ENCODE results near the gene CTNNA2.
A peak's percentile ranks its signal among the peaks of the same experiment; 100 is the strongest.

Gene CTNNA2

DNA sequence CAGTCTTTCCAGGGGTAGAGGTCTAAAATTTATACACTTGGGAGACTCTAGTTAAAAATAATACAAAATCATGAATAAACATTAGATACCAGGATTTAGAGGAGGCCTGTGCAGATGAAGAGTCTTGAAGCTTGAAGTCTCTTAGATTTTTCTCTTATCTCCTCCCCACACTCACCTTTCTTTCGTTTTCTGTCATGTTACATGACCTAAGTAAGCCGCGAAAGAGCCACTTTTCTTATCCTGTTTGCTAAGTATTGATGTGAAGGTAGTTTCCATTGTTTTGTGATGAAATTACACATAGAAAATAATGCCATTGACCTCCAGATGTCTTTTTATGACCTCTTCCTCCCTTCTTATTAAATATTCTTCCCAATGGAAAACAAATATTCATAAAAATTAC lies 423.9 kb downstream of the CTNNA2 start:
- peaks cover 13% of the 10 kb centered on the region for H3K4me1 Mint-ChIP-seq
- H3K9me3 Mint-ChIP-seq, result no peaks in the 10 kb centered on the region
- H3K36me3 Mint-ChIP-seq (ENCODE audit: low read depth), result no peaks in the 10 kb centered on the region
- no peak overlapping the region for H3K27ac Mint-ChIP-seq
- TF ChIP-seq, protein P1, sequence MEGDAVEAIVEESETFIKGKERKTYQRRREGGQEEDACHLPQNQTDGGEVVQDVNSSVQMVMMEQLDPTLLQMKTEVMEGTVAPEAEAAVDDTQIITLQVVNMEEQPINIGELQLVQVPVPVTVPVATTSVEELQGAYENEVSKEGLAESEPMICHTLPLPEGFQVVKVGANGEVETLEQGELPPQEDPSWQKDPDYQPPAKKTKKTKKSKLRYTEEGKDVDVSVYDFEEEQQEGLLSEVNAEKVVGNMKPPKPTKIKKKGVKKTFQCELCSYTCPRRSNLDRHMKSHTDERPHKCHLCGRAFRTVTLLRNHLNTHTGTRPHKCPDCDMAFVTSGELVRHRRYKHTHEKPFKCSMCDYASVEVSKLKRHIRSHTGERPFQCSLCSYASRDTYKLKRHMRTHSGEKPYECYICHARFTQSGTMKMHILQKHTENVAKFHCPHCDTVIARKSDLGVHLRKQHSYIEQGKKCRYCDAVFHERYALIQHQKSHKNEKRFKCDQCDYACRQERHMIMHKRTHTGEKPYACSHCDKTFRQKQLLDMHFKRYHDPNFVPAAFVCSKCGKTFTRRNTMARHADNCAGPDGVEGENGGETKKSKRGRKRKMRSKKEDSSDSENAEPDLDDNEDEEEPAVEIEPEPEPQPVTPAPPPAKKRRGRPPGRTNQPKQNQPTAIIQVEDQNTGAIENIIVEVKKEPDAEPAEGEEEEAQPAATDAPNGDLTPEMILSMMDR (IDR thresholded peaks at IDR 0.05; ENCODE audit: unreplicated experiment in 3 of 3), result peak in 1 of 3 experiments; percentile 2
- H3K4me3 Mint-ChIP-seq, result peak overlapping the region in 1 of 3 experiments; percentile 78
- H3K27me3 Mint-ChIP-seq (ENCODE audit: low read depth), result peaks cover 9% of the 10 kb centered on the region

GRCh38 chr2:79938648-79939047 lies 425.8 kb downstream of the CTNNA2 start:
- Mint-ChIP-seq H3K27me3 (ENCODE audit: low read depth) (peaks cover 9% of the 10 kb centered on the region), H3K4me3 (no peak overlapping the region), H3K27ac (no peak overlapping the region), H3K9me3 (no peaks in the 10 kb centered on the region), H3K36me3 (ENCODE audit: low read depth) (no peaks in the 10 kb centered on the region), H3K4me1 (peaks cover 13% of the 10 kb centered on the region)
- TF ChIP-seq, protein P1 (IDR thresholded peaks at IDR 0.05; ENCODE audit: unreplicated experiment in 3 of 3), result no peak

GRCh38 chr2:79940364-79940763 lies 427.5 kb downstream of the CTNNA2 start:
- H3K27ac Mint-ChIP-seq, result no peak overlapping the region
- TF ChIP-seq, protein P1 (IDR thresholded peaks at IDR 0.05; ENCODE audit: unreplicated experiment in 3 of 3), result no peak
- peaks cover 12% of the 10 kb centered on the region for H3K4me1 Mint-ChIP-seq
- H3K9me3 Mint-ChIP-seq, result no peaks in the 10 kb centered on the region
- H3K4me3 Mint-ChIP-seq, result no peak overlapping the region
- H3K27me3 Mint-ChIP-seq (ENCODE audit: low read depth), result peaks cover 4% of the 10 kb centered on the region
- no peaks in the 10 kb centered on the region for H3K36me3 Mint-ChIP-seq (ENCODE audit: low read depth)

DNA sequence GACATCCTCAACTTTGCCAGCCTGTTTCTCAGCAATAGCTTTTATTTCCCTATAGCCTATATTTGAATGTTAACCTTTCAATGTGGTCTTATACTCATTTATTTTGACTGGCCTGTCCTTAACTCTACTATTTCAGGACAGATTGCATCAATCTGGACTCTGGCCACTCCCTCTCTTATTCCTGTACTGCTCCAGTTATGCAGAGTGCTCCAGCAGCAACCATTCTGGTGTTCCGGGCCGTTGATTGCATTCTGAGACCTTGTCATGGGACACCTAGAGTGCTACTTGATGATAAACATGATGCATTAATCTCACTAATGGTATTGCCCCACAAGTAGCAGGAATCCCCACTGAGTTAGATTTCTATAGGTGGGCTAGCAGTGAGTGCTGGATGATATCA lies 428.3 kb downstream of the CTNNA2 start:
- peaks cover 3% of the 10 kb centered on the region for H3K27me3 Mint-ChIP-seq (ENCODE audit: low read depth)
- no peak overlapping the region for H3K27ac Mint-ChIP-seq
- peaks cover 4% of the 10 kb centered on the region for H3K4me1 Mint-ChIP-seq
- TF ChIP-seq, protein P1 (IDR thresholded peaks at IDR 0.05; ENCODE audit: unreplicated experiment in 3 of 3), result no peak
- no peak overlapping the region for H3K4me3 Mint-ChIP-seq
- H3K36me3 Mint-ChIP-seq (ENCODE audit: low read depth), result no peaks in the 10 kb centered on the region
- H3K9me3 Mint-ChIP-seq, result no peaks in the 10 kb centered on the region

- no peaks in the 10 kb centered on the region for H3K36me3 Mint-ChIP-seq (ENCODE audit: low read depth)
- no peaks in the 10 kb centered on the region for H3K4me1 Mint-ChIP-seq
- TF ChIP-seq, protein P1 (IDR thresholded peaks at IDR 0.05; ENCODE audit: unreplicated experiment in 3 of 3), result no peak
- no peak overlapping the region for H3K27ac Mint-ChIP-seq
- no peaks in the 10 kb centered on the region for H3K9me3 Mint-ChIP-seq
- H3K27me3 Mint-ChIP-seq (ENCODE audit: low read depth), result no peaks in the 10 kb centered on the region
- no peak overlapping the region for H3K4me3 Mint-ChIP-seq
Measured at GRCh38 chr2:79944205-79944604, 431.4 kb downstream of the CTNNA2 start.

GRCh38 chr2:79945653-79946445 lies 433.0 kb downstream of the CTNNA2 start:
- H3K36me3 Mint-ChIP-seq (ENCODE audit: low read depth), result no peaks in the 10 kb centered on the region
- no peaks in the 10 kb centered on the region for H3K4me1 Mint-ChIP-seq
- no peak overlapping the region for H3K27ac Mint-ChIP-seq
- no peak overlapping the region for H3K4me3 Mint-ChIP-seq
- no peaks in the 10 kb centered on the region for H3K9me3 Mint-ChIP-seq
- TF ChIP-seq, protein P1 (IDR thresholded peaks at IDR 0.05; ENCODE audit: unreplicated experiment in 3 of 3), result no peak
- H3K27me3 Mint-ChIP-seq (ENCODE audit: low read depth), result no peaks in the 10 kb centered on the region

Data from nephron (organoid).